ENCODE results near the gene AKR1B15. TPM values are rescaled to one million over a fixed set of nuclear protein-coding genes. Genes with fewer than 3 reads are reported as not detected.

The AKR1B15 gene
- not detected for total RNA-seq

DNA sequence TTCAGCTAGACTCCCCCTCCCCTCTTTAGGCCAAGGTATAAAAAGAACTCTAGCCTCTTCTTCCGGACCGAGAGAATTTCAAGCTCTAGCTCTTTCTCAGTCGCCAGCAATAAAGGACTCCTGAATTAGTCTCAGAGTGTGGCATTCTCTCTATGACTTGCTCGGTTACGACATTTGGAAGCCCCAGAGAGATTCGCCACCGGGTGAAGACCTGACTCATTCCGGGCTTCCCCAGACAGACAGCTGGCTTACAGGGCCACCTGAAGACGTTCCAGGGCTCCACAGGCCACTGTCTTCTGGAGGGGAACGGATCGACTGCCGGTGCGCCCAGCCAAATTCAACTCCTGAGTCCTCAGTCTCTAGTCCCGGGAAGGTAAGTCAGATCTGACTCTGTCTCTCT lies at the start of gene AKR1B15:
Gene AKR1B15 (plus strand): TSS at position 234 of the 400 bp plus-strand sequence. CDS start 15,510 bp downstream, outside the sequence.
- Mint-ChIP-seq H3K9me3 (no peaks in the 10 kb centered on the region), H3K27ac (no peak within 1 kb of the TSS), H3K4me3 (no peak within 1 kb of the TSS), H3K4me1 (ENCODE audit: low read depth) (peaks cover 4% of the 10 kb centered on the region), H3K27me3 (peaks cover 5% of the 10 kb centered on the region), H3K36me3 (no peaks in the 10 kb centered on the region)
- CTCF ChIA-PET = interaction anchor here (0.6 to 5.4 kb wide), 8 partner anchors 14 to 116 kb away, joined by 3 to 92 read pairs (median 8); partner anchors contain the start of gene AKR1B1
- intact Hi-C loops (cut with micrococcal nuclease) = no loop called here
- DNase-seq = peak; percentile 63
- POLR2A ChIA-PET = no interaction called here

DNA sequence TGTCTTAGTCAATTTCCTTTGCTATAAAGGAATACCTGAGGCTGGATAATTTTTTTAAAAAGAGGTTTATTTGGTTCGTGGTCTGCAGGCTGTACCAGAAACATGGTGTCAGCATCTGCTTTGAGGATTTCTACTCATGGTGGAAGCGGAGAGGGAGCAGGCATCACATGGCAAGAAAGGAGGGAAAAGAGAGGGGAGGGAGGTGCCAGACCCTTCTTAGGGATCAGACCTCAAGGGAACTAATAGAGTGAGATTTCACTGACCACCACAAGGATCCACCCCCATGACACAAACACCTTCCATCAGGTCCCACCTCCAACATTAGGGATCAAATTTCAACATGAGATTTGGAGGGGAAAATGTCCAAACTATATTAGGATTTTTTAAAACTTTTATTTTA lies 48.5 kb upstream of the AKR1B15 start:
- Mint-ChIP-seq H3K27me3 (peaks cover 11% of the 10 kb centered on the region), H3K4me1 (ENCODE audit: low read depth) (no peaks in the 10 kb centered on the region), H3K4me3 (no peak overlapping the region), H3K36me3 (no peaks in the 10 kb centered on the region), H3K9me3 (no peaks in the 10 kb centered on the region), H3K27ac (no peak overlapping the region)
- intact Hi-C loops (cut with micrococcal nuclease) = no loop called here
- ChIA-PET POLR2A (no interaction called here), CTCF (no interaction called here)
- DNase-seq = no peak

DNA sequence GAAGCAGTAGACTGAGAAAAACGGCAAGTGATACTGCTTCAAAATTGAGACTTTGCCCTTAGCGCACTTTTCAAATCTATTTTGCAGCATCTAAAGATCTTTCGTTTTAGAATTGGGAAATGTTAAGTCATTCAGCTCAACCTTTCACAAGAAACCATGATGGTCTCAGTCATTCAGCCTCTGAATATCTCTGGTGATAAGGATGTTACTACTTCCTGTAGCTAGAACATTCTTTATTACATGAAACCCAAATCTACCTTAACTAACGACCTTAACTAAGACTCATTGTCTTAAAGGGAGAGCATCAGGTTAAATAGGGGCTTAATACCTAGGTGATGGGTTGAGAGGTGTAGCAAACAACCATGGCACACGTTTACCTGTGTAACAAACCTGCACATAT lies 47.9 kb upstream of the AKR1B15 start:
- Mint-ChIP-seq H3K4me1 (ENCODE audit: low read depth) (no peaks in the 10 kb centered on the region), H3K27me3 (peaks cover 11% of the 10 kb centered on the region), H3K4me3 (no peak overlapping the region), H3K36me3 (no peaks in the 10 kb centered on the region), H3K27ac (no peak overlapping the region), H3K9me3 (no peaks in the 10 kb centered on the region)
- intact Hi-C loops (cut with micrococcal nuclease) = no loop called here
- DNase-seq = no peak
- ChIA-PET CTCF (no interaction called here), POLR2A (no interaction called here)

DNA sequence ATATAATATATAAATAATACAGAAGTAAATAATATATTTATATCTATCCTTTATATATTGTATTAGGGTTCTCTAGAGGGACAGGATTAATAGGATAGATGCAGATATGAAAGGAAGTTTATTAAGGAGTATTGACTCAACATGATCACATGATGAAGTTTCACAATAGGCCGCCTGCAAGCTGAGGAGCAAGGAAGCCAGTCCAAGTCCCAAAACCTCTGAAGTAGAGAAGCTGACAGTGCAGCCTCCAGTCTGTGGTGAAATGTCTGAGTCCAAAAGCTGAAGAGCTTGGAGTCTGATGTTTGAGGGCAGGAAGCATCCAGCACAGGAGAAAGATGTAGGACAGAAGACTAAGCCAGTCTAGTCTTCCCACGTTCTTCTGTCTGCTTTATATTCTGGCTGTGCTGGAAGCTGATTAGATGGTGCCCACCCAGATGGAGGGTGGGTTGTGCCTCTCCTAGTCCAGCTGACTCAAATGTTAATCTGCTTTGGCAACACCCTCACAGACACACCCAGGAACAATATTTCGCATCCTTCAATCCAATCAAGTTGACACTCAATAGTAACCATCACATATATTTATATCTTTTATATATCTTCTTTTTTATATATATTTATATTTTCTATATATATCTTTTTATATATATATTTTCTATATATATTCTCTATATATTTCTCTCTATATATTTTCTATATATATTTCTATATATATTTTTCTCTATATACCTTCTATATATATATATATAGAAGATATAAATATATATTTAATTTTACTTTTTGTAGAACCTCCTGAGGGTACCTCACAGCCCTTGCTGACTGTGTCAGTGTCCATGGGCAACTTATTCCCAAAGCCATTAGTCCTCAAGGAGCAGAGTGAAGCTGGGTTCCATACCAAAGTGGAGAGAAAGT lies 46.2 kb upstream of the AKR1B15 start:
- H3K9me3 Mint-ChIP-seq = no peaks in the 10 kb centered on the region
- no peak overlapping the region for H3K27ac Mint-ChIP-seq
- no peak for DNase-seq
- CTCF ChIA-PET = no interaction called here
- intact Hi-C loops (cut with micrococcal nuclease) = no loop called here
- no peaks in the 10 kb centered on the region for H3K36me3 Mint-ChIP-seq
- no peak overlapping the region for H3K4me3 Mint-ChIP-seq
- H3K4me1 Mint-ChIP-seq (ENCODE audit: low read depth) = no peaks in the 10 kb centered on the region
- POLR2A ChIA-PET = no interaction called here
- H3K27me3 Mint-ChIP-seq = peaks cover 11% of the 10 kb centered on the region

DNA sequence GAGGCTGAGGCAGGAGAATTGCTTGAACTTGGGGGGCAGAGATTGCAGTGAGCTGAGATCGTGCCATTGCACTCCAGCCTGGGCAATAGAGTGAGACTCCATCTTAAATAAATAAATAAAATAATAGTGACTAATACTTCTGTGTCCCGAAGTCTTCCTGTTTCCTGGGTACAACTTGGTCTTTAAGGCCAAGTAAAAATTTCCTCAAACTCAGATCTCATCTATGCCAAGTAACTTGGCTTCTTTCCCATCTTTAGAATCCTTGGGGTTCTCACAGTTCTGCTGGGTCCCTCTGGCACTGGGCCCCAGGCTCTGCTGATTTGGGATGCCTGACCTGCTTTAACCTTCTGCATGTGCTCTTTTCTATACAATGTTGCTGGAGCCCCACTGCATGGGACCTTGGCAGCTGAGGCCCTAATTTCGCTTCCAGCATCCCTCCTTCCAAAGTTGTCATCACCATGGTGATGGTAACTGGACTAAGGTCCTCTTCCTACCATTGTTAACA lies 44.2 kb upstream of the AKR1B15 start:
- Mint-ChIP-seq H3K27me3 (peaks cover 1% of the 10 kb centered on the region), H3K9me3 (no peaks in the 10 kb centered on the region), H3K36me3 (no peaks in the 10 kb centered on the region), H3K4me3 (no peak overlapping the region), H3K4me1 (ENCODE audit: low read depth) (no peaks in the 10 kb centered on the region), H3K27ac (no peak overlapping the region)
- ChIA-PET POLR2A (no interaction called here), CTCF (no interaction called here)
- DNase-seq = no peak
- intact Hi-C loops (cut with micrococcal nuclease) = no loop called here

DNA sequence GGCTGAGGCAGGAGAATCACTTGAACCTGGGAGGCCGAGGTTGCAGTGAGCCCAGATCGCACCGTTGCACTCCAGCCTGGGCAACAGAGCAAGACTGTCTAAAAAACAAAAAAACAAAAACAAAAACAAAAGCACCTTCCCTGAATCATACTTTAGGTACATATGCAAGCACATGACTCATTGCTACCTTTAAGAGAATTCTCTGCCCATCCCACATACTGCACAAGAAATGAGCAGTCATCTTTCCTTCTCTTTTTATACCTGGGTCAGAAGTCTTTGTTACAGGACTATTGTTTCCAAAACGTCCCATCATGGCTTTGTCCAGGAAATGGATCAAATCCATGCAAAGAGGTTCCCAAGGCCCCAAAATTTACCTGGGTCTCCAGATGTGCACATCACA lies 43.1 kb upstream of the AKR1B15 start:
- Mint-ChIP-seq H3K4me1 (ENCODE audit: low read depth) (no peaks in the 10 kb centered on the region), H3K36me3 (no peaks in the 10 kb centered on the region), H3K4me3 (no peak overlapping the region), H3K27me3 (no peaks in the 10 kb centered on the region), H3K27ac (no peak overlapping the region), H3K9me3 (no peaks in the 10 kb centered on the region)
- DNase-seq = no peak
- POLR2A ChIA-PET = no interaction called here
- CTCF ChIA-PET = interaction anchor here (1.2 to 1.5 kb wide), 2 partner anchors 9 to 73 kb away, joined by 4 to 5 read pairs; no protein-coding TSS in a partner anchor
- intact Hi-C loops (cut with micrococcal nuclease) = no loop called here

DNA sequence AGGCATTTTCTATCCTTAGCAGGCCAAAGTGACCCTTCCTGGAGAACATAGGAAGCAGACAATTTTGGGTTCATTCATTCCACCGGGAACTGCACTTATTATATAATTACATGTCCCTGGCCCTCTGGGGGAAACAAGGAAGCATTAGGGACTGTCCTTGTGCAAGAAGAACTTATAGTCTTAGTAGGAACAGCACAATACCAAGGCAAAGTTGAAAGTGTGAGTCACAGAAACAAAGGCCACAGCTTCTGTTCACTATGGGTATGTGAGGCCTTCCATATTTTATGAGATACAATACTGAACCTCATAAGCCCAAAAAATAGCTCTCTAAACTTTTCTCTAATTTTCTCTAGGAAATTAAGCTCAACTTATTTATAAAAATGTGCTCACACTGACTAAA lies 39.9 kb upstream of the AKR1B15 start:
- H3K4me3 Mint-ChIP-seq = no peak overlapping the region
- intact Hi-C loops (cut with micrococcal nuclease) = no loop called here
- H3K4me1 Mint-ChIP-seq (ENCODE audit: low read depth) = peaks cover 4% of the 10 kb centered on the region
- DNase-seq = no peak
- no peak overlapping the region for H3K27ac Mint-ChIP-seq
- CTCF ChIA-PET = interaction anchor here (1.9 to 7.6 kb wide), 2 partner anchors 39 to 76 kb away, joined by 4 to 68 read pairs; partner anchors contain the start of gene AKR1B15
- POLR2A ChIA-PET = no interaction called here
- no peaks in the 10 kb centered on the region for H3K27me3 Mint-ChIP-seq
- no peaks in the 10 kb centered on the region for H3K9me3 Mint-ChIP-seq
- no peaks in the 10 kb centered on the region for H3K36me3 Mint-ChIP-seq

DNA sequence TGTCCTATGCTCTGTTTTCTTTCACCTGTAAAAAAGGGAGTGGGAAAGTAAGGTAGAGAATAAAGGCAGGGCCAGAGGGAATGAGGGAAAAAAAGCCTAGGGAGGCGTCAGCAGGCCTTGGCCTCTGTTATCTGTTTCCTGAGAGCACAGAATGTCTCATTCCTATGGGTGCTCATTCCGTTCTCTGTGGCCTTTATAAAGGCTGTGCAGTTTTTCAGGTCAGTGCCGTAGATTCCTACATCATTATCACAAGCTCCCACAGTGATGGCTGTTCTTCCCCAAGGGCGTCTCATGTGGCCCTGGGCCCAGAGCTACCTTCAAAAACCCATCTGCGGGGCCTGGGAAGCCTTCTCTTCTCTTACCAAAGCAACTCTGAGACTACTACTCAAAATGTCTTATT lies 38.3 kb upstream of the AKR1B15 start:
- H3K4me3 Mint-ChIP-seq = no peak overlapping the region
- no peaks in the 10 kb centered on the region for H3K9me3 Mint-ChIP-seq
- no peaks in the 10 kb centered on the region for H3K36me3 Mint-ChIP-seq
- peaks cover 6% of the 10 kb centered on the region for H3K4me1 Mint-ChIP-seq (ENCODE audit: low read depth)
- H3K27ac Mint-ChIP-seq = no peak overlapping the region
- no peak for DNase-seq
- CTCF ChIA-PET = interaction anchor here (1.9 to 7.6 kb wide), 2 partner anchors 38 to 78 kb away, joined by 4 to 68 read pairs; partner anchors contain the start of gene AKR1B15
- intact Hi-C loops (cut with micrococcal nuclease) = no loop called here
- H3K27me3 Mint-ChIP-seq = peaks cover 4% of the 10 kb centered on the region
- POLR2A ChIA-PET = no interaction called here

DNA sequence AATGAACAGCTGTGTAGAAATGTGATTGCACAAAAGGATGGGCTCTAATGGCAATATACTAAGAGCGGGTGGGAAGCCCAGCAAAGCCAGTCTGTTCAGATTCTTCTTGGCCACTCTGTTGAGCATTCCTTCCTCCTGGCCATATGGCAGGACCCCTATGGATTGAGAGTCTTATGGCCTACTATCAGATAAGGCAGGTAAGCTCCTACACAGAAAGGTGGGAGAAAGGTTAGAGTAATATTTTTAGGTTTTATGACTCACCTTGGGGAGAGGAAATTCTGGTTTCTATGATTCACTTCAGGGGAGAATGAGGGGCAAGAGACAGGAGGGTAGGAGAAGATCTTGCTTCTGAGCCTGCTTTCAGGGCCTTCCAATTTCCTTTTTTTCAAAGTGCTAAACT lies 36.6 kb upstream of the AKR1B15 start:
- ChIA-PET POLR2A (no interaction called here), CTCF (interaction anchor here (1.4 to 7.6 kb wide), 3 partner anchors 53 to 79 kb away, joined by 3 to 68 read pairs (median 20); partner anchors contain the start of gene AKR1B1)
- Mint-ChIP-seq H3K27me3 (peaks cover 6% of the 10 kb centered on the region), H3K9me3 (no peaks in the 10 kb centered on the region), H3K36me3 (no peaks in the 10 kb centered on the region), H3K4me1 (ENCODE audit: low read depth) (peaks cover 6% of the 10 kb centered on the region), H3K27ac (no peak overlapping the region), H3K4me3 (no peak overlapping the region)
- intact Hi-C loops (cut with micrococcal nuclease) = no loop called here
- no peak for DNase-seq

DNA sequence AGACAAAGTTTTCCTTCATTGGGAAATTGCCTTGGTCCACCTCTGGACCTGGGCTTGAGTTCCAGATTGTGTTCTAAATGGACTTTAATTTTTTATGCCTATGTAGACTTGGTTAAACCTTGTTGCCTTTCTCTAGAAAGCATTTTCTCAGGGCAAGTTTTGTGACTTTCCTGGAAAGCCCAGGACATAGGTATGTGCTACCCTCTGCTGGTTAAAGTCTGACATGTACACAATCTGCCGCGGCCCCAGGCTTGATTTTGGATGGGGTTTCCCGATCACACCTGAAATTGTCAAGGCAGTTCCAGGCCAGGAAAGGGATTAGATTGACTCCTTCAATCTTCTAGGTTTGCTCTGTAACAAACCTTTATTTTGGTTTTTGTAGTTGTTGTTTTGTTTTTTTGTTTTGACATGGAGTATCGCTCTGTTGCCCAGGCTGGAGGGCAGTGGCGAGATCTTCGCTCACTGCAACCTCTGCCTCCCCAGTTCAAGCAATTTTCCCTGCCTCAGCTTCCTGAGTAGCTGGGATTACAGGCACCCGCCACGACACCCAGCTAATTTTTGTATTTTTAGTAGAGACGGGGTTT lies 35.6 kb upstream of the AKR1B15 start:
- Mint-ChIP-seq H3K27ac (no peak overlapping the region), H3K9me3 (no peaks in the 10 kb centered on the region), H3K4me1 (ENCODE audit: low read depth) (peaks cover 6% of the 10 kb centered on the region), H3K27me3 (peaks cover 8% of the 10 kb centered on the region), H3K4me3 (no peak overlapping the region), H3K36me3 (no peaks in the 10 kb centered on the region)
- ChIA-PET CTCF (interaction anchor here (0.6 to 7.6 kb wide), 10 partner anchors 11 to 164 kb away, joined by 3 to 68 read pairs (median 12); partner anchors contain the start of gene AKR1B1), POLR2A (no interaction called here)
- intact Hi-C loops (cut with micrococcal nuclease) = loop anchor here (1.0 kb wide), 1 partner anchor 81 kb away; no protein-coding TSS in a partner anchor
- DNase-seq = peak; percentile 54

DNA sequence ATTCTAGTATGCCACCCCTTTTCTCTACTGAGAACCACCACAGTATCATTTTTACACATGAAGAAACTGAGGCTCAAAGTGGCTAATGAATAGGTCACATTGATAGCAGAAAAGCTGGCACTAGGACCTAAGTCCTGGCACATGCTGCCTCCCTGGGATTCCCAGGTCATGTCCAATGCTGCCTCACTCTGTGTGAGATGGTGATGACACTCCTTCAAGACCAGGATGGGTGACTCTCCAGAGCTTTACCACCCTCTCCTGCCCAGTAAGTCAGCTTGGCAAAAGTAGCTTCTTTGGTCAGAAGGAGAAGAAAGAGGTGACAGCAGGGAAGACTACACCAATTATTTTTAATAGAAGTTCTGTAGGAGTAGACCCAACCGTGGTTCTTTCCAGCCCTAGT lies 34.8 kb upstream of the AKR1B15 start:
- H3K9me3 Mint-ChIP-seq = no peaks in the 10 kb centered on the region
- peaks cover 8% of the 10 kb centered on the region for H3K27me3 Mint-ChIP-seq
- no peak overlapping the region for H3K27ac Mint-ChIP-seq
- ChIA-PET POLR2A (no interaction called here), CTCF (interaction anchor here (0.7 to 7.6 kb wide), 24 partner anchors 8 to 156 kb away, joined by 3 to 68 read pairs (median 6); partner anchors contain the start of genes AKR1B1 and AKR1B10)
- no peaks in the 10 kb centered on the region for H3K36me3 Mint-ChIP-seq
- no peak for DNase-seq
- H3K4me3 Mint-ChIP-seq = no peak overlapping the region
- intact Hi-C loops (cut with micrococcal nuclease) = loop anchor here (1.0 kb wide), 3 partner anchors 33 to 92 kb away; partner anchors contain the start of gene AKR1B1
- peaks cover 6% of the 10 kb centered on the region for H3K4me1 Mint-ChIP-seq (ENCODE audit: low read depth)

DNA sequence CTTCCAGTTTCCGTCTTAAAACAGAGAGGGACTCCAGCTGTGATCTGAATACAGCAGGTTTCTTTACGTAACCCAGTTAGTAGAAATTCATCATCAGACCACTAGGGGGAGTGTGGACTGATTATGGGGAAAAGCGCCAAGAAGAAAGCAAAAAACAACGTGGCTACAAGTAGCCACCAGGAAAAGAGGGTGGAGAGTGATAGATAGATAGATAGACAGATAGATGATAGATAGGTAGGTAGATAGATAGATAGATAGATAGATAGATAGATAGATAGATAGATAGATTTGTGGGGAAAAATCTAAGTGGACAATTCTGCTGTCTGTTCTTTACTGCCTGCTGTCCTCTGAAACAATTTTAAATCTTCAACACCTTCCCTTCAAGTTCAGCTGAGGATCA lies 34.2 kb upstream of the AKR1B15 start:
- POLR2A ChIA-PET = no interaction called here
- Mint-ChIP-seq H3K9me3 (no peaks in the 10 kb centered on the region), H3K36me3 (no peaks in the 10 kb centered on the region), H3K4me1 (ENCODE audit: low read depth) (peaks cover 6% of the 10 kb centered on the region), H3K27ac (no peak overlapping the region), H3K4me3 (no peak overlapping the region), H3K27me3 (peaks cover 8% of the 10 kb centered on the region)
- no peak for DNase-seq
- CTCF ChIA-PET = interaction anchor here (0.7 to 7.6 kb wide), 23 partner anchors 8 to 100 kb away, joined by 3 to 68 read pairs (median 6); partner anchors contain the start of genes AKR1B1 and AKR1B10
- intact Hi-C loops (cut with micrococcal nuclease) = loop anchor here (1.0 kb wide), 3 partner anchors 33 to 92 kb away; partner anchors contain the start of gene AKR1B1
